Measurements from ENCODE around the gene CAMKMT. TPM values are rescaled to one million over a fixed set of nuclear protein-coding genes. Genes with fewer than 3 reads are reported as not detected.

CAMKMT gene
- polyA plus RNA-seq, 3 donors from 2014 or later: 11.7 to 19.5 (median 12.4) TPM

DNA sequence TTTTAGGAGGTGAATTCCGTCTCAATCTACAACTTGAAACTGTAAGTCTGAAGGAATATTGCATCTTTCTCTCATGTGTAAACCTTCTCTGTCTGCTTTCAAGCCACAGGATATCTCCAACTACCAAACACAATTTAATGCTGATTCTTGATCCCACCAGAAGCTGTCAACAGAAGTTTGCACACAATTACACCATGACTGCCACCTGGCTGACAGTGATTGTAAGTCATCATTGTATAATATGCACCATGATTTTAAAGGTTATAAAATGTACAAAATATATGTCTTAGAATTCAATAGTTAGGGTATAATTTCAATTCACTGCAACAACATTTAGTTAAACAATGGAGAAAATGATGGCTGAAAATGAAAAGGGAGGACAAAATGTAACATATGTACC, 18.9 kb upstream of the CAMKMT start:
- peak in 1 of 3 donors; percentile 13 for DNase-seq

GRCh38 chr2:44347526-44347925, 14.2 kb upstream of the CAMKMT start:
- no peak overlapping the region for H3K27ac Mint-ChIP-seq
- no peak overlapping the region for H3K4me3 Mint-ChIP-seq
- H3K4me1 Mint-ChIP-seq: peaks cover 2 to 19% of the 10 kb centered on the region in 2 donors
- no peak for DNase-seq
- no peaks in the 10 kb centered on the region for H3K9me3 Mint-ChIP-seq
- peaks cover 4 to 10% (median 4%) of the 10 kb centered on the region in 3 donors for H3K36me3 Mint-ChIP-seq
- no peaks in the 10 kb centered on the region for H3K27me3 Mint-ChIP-seq (ENCODE audit: low read depth in 3 of 3)

More for the DNA sequence above, 18.9 kb upstream of the CAMKMT start:
- Mint-ChIP-seq H3K36me3 (peaks cover 12 to 26% (median 16%) of the 10 kb centered on the region in 3 donors), H3K4me1 (no peaks in the 10 kb centered on the region), H3K4me3 (no peak overlapping the region), H3K9me3 (no peaks in the 10 kb centered on the region), H3K27me3 (ENCODE audit: low read depth in 3 of 3) (no peaks in the 10 kb centered on the region), H3K27ac (no peak overlapping the region)

- Mint-ChIP-seq H3K36me3 (peaks cover 0 to 6% (median 0%) of the 10 kb centered on the region in 3 donors), H3K9me3 (no peaks in the 10 kb centered on the region), H3K4me3 (no peak overlapping the region), H3K27ac (peak overlapping the region in 1 of 6 donors; percentile 19), H3K4me1 (peaks cover 2 to 24% of the 10 kb centered on the region in 2 donors), H3K27me3 (ENCODE audit: low read depth in 3 of 3) (no peaks in the 10 kb centered on the region)
- DNase-seq: no peak
Measured at GRCh38 chr2:44348400-44348799, 13.3 kb upstream of the CAMKMT start.

- H3K27ac Mint-ChIP-seq: peak overlapping the region in 1 of 6 donors; percentile 35
- H3K4me3 Mint-ChIP-seq: no peak overlapping the region
- H3K27me3 Mint-ChIP-seq (ENCODE audit: low read depth in 3 of 3): no peaks in the 10 kb centered on the region
- peaks cover 0 to 3% (median 0%) of the 10 kb centered on the region in 3 donors for H3K36me3 Mint-ChIP-seq
- H3K4me1 Mint-ChIP-seq: peaks cover 2 to 24% of the 10 kb centered on the region in 2 donors
- H3K9me3 Mint-ChIP-seq: no peaks in the 10 kb centered on the region
- no peak for DNase-seq
Measured at GRCh38 chr2:44349506-44349905, 12.2 kb upstream of the CAMKMT start.

- no peaks in the 10 kb centered on the region for H3K27me3 Mint-ChIP-seq (ENCODE audit: low read depth in 3 of 3)
- H3K36me3 Mint-ChIP-seq: peaks cover 0 to 8% (median 6%) of the 10 kb centered on the region in 3 donors
- no peak overlapping the region for H3K4me3 Mint-ChIP-seq
- H3K27ac Mint-ChIP-seq: no peak overlapping the region
- no peaks in the 10 kb centered on the region for H3K9me3 Mint-ChIP-seq
- DNase-seq: no peak
- H3K4me1 Mint-ChIP-seq: peaks cover 4 to 31% of the 10 kb centered on the region in 2 donors
Measured at GRCh38 chr2:44351088-44351487, 10.7 kb upstream of the CAMKMT start.

GRCh38 chr2:44351676-44352075, 10.1 kb upstream of the CAMKMT start:
- Mint-ChIP-seq H3K27ac (no peak overlapping the region), H3K4me3 (no peak overlapping the region), H3K9me3 (no peaks in the 10 kb centered on the region), H3K36me3 (peaks cover 0 to 8% (median 6%) of the 10 kb centered on the region in 3 donors), H3K4me1 (peaks cover 4 to 31% of the 10 kb centered on the region in 2 donors), H3K27me3 (ENCODE audit: low read depth in 3 of 3) (no peaks in the 10 kb centered on the region)
- DNase-seq: no peak

GRCh38 chr2:44352510-44352909, 9.2 kb upstream of the CAMKMT start:
- Mint-ChIP-seq H3K27me3 (ENCODE audit: low read depth in 3 of 3) (no peaks in the 10 kb centered on the region), H3K4me1 (peaks cover 4 to 31% of the 10 kb centered on the region in 2 donors)

GRCh38 chr2:44354761-44355160, 7.0 kb upstream of the CAMKMT start:
- H3K4me1 Mint-ChIP-seq: peaks cover 14 to 51% of the 10 kb centered on the region in 2 donors

More at GRCh38 chr2:44352510-44352909, 9.2 kb upstream of the CAMKMT start:
- no peak for DNase-seq
- Mint-ChIP-seq H3K4me3 (no peak overlapping the region), H3K9me3 (no peaks in the 10 kb centered on the region), H3K27ac (no peak overlapping the region), H3K36me3 (peaks cover 0 to 8% (median 6%) of the 10 kb centered on the region in 3 donors)

GRCh38 chr2:44358503-44358902, 3.2 kb upstream of the CAMKMT start:
- Mint-ChIP-seq H3K4me1 (peaks cover 35 to 57% of the 10 kb centered on the region in 2 donors), H3K36me3 (peaks cover 0 to 6% (median 5%) of the 10 kb centered on the region in 3 donors), H3K27me3 (ENCODE audit: low read depth in 3 of 3) (peaks cover 13 to 16% (median 14%) of the 10 kb centered on the region in 3 donors), H3K27ac (no peak overlapping the region), H3K4me3 (no peak overlapping the region), H3K9me3 (no peaks in the 10 kb centered on the region)
- peak in 1 of 3 donors; percentile 2 for DNase-seq

More at GRCh38 chr2:44354761-44355160, 7.0 kb upstream of the CAMKMT start:
- Mint-ChIP-seq H3K27ac (no peak overlapping the region), H3K36me3 (peaks cover 0 to 8% (median 6%) of the 10 kb centered on the region in 3 donors), H3K27me3 (ENCODE audit: low read depth in 3 of 3) (no peaks in the 10 kb centered on the region), H3K9me3 (no peaks in the 10 kb centered on the region), H3K4me3 (no peak overlapping the region)
- DNase-seq: no peak

- Mint-ChIP-seq H3K4me3 (peak overlapping the region; percentile 94 to 100 (median 100)), H3K9me3 (no peaks in the 10 kb centered on the region), H3K27ac (peak overlapping the region; percentile 98 to 100 (median 100)), H3K36me3 (peaks cover 0 to 2% (median 2%) of the 10 kb centered on the region in 3 donors), H3K27me3 (ENCODE audit: low read depth in 3 of 3) (peaks cover 13 to 19% (median 14%) of the 10 kb centered on the region in 3 donors), H3K4me1 (peaks cover 35 to 65% of the 10 kb centered on the region in 2 donors)
- DNase-seq: peak in 1 of 3 donors; percentile 0
Measured at GRCh38 chr2:44360749-44361329, 908 bp upstream of the CAMKMT start.

DNA sequence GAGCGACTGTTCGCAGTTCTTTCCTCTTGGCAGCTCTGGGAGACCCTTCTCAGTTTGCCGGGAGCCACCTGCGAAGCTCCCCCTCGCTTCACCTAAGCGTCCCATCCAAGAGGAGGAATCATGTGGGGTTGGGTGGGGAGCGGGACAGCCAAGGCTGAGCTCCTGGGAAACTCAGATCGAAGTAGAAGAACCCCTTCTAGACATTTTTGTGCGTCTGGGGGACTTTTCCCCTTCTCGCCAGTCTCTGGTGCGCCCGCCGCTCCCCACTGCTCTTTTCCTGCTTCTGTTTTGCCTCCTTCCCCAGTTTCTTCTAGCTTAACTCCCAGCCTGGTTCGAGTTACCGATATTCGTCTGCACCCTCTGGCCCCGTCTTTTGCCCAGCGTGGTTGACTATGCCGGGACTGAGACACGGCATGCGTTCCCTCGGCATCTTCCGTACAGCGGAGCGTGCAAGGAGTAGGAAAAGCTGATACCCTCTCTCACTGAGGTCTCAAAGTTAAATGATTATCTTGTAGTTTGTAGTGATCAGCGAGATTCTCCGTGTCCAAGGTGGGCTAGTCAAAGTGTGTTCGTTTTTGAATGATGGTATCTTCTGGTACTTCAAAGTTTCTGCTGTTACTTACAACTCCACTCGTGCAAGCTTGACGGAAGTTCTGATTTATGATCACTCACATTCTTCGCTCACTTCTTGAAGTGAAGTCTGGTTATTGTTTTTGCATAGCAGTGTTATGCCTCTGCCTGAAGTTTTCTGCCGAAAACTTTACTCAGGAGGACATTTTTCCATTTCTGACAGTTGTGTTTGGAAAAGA, 664 bp downstream of the CAMKMT start:
- peak overlapping the region; percentile 93 to 99 (median 98) for H3K27ac Mint-ChIP-seq
- peak; percentile 21 to 25 (median 24) for DNase-seq
- H3K36me3 Mint-ChIP-seq: no peaks in the 10 kb centered on the region
- peak overlapping the region; percentile 94 to 100 (median 100) for H3K4me3 Mint-ChIP-seq
- no peaks in the 10 kb centered on the region for H3K9me3 Mint-ChIP-seq
- H3K4me1 Mint-ChIP-seq: peaks cover 35 to 64% of the 10 kb centered on the region in 2 donors
- H3K27me3 Mint-ChIP-seq (ENCODE audit: low read depth in 3 of 3): peaks cover 13 to 19% (median 14%) of the 10 kb centered on the region in 3 donors

DNA sequence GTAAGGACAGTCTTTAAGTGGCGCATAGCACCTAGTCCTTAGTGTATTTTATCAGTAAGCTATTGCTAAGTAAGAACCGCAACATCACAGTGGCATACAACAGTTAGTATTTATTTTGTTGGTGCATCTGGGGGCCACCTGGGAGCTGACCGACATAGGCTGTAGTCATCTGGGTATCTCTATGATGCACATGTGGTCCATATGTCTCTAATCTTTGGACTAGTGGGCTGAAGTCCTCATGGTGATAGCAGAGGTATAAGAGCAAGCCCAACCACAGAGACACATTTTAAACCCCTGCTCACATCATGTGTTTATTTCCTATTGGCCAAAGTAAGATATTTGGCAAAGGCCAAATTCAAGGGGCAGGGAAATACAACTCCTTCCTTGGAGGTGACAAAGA, 2.9 kb downstream of the CAMKMT start:
- Mint-ChIP-seq H3K9me3 (no peaks in the 10 kb centered on the region), H3K4me3 (no peak overlapping the region), H3K36me3 (no peaks in the 10 kb centered on the region), H3K27me3 (ENCODE audit: low read depth in 3 of 3) (peaks cover 13 to 19% (median 14%) of the 10 kb centered on the region in 3 donors), H3K4me1 (peaks cover 26 to 50% of the 10 kb centered on the region in 2 donors), H3K27ac (no peak overlapping the region)
- DNase-seq: no peak

- DNase-seq: no peak
- no peak overlapping the region for H3K27ac Mint-ChIP-seq
- no peaks in the 10 kb centered on the region for H3K36me3 Mint-ChIP-seq
Measured at GRCh38 chr2:44367591-44367990, 5.8 kb downstream of the CAMKMT start.

DNA sequence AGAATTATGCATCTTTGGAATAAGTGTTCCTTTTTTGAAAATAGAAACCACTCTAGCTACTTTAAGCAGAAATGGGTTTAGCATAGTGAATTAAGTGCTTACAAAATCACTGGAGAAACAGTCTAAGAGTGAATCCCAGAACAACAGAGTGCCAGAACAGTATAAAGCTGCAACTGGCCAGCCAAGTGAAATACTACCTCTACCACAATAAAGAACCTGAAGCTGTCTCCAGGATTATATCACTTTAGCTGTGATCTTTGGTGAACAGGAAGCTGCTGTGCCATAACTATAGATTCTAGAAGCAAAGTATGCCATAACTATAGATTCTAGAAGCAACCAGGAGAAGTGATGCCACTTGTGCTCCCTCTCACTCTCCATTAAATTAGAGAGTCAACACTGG, 7.6 kb downstream of the CAMKMT start:
- Mint-ChIP-seq H3K27me3 (ENCODE audit: low read depth in 3 of 3) (peaks cover 0 to 3% (median 3%) of the 10 kb centered on the region in 3 donors), H3K27ac (no peak overlapping the region), H3K4me1 (peaks cover 0 to 18% of the 10 kb centered on the region in 2 donors), H3K36me3 (peaks cover 4 to 12% (median 7%) of the 10 kb centered on the region in 3 donors), H3K9me3 (no peaks in the 10 kb centered on the region), H3K4me3 (no peak overlapping the region)
- no peak for DNase-seq

More at GRCh38 chr2:44367591-44367990, 5.8 kb downstream of the CAMKMT start:
- Mint-ChIP-seq H3K27me3 (ENCODE audit: low read depth in 3 of 3) (peaks cover under 1 to 3% (median under 1%) of the 10 kb centered on the region in 3 donors), H3K4me3 (no peak overlapping the region), H3K9me3 (no peaks in the 10 kb centered on the region), H3K4me1 (peaks cover 9 to 30% of the 10 kb centered on the region in 2 donors)
